ENCODE data around the gene SESN2. TPM values are rescaled to one million over a fixed set of nuclear protein-coding genes. Genes with fewer than 3 reads are reported as not detected.

SESN2 gene
- total and polyA plus RNA-seq, 10 of the 15 experiments (the other 5 are each of a cell fraction or from before 2014, with no cell fraction given) = 1.5 to 40.9 (median 17.8) TPM

DNA sequence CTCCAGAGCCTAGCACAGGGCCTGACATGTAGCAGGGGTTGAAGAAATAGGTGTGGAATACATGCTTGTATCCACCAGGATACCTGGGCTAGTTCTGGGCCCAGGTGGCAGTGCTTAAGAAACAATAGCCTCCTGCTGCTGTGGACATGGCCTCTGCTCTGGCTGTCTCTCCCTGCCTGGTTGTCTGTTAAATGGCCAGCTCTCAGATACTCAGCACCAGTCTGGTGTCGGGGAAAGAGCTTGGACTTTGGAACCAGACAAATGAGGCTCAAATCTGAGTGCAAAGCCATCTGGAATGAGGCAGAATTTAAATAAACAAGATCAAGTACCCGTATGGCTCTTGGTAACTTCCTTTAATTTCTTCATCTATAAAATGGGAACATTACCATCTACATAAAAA, 31.5 kb downstream of the SESN2 start (continued):
- TF ChIP-seq, protein P1, sequence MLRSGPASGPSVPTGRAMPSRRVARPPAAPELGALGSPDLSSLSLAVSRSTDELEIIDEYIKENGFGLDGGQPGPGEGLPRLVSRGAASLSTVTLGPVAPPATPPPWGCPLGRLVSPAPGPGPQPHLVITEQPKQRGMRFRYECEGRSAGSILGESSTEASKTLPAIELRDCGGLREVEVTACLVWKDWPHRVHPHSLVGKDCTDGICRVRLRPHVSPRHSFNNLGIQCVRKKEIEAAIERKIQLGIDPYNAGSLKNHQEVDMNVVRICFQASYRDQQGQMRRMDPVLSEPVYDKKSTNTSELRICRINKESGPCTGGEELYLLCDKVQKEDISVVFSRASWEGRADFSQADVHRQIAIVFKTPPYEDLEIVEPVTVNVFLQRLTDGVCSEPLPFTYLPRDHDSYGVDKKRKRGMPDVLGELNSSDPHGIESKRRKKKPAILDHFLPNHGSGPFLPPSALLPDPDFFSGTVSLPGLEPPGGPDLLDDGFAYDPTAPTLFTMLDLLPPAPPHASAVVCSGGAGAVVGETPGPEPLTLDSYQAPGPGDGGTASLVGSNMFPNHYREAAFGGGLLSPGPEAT (IDR thresholded peaks at IDR 0.05; ENCODE audit: low read depth) = no peak
- no peak for TF ChIP-seq NBN (IDR thresholded peaks at IDR 0.05)
- TF ChIP-seq NR2C2 (IDR thresholded peaks at IDR 0.05; ENCODE audit: borderline replicate concordance, control insufficient read depth, insufficient read length, low read depth) = no peak
- no peak for TF ChIP-seq CHD4 (IDR thresholded peaks at IDR 0.05)
- TF ChIP-seq BCL11A (IDR thresholded peaks at IDR 0.05; ENCODE audit: low read depth, low read length) = no peak
- no peak for TF ChIP-seq MYB (IDR thresholded peaks at IDR 0.05; ENCODE audit: borderline replicate concordance, low read depth, low read length)
- TF ChIP-seq, protein P2, sequence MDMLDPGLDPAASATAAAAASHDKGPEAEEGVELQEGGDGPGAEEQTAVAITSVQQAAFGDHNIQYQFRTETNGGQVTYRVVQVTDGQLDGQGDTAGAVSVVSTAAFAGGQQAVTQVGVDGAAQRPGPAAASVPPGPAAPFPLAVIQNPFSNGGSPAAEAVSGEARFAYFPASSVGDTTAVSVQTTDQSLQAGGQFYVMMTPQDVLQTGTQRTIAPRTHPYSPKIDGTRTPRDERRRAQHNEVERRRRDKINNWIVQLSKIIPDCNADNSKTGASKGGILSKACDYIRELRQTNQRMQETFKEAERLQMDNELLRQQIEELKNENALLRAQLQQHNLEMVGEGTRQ (IDR thresholded peaks at IDR 0.05; ENCODE audit: borderline replicate concordance, low read depth, low read length) = no peak

DNA sequence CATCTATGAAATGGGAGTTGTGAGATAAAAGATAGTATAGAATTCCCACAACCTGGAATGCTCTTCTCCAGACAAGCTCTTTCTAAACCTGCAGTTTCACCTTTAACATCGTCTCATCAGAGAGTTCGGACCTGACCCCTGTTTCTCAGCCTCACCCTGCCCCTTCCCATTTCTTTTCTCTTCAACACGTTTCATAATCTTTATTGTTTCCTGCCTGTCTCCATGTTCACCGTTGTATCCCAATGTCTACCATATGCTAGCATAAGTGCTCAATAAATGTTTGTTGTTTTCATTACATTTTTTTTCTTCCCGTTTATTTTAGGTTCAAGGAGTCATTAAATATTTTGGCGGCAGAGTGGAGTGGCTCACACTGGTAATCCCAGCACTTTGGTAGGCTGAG, 32.4 kb downstream of the SESN2 start:
- Histone ChIP-seq H3K79me2 (ENCODE audit: control insufficient read depth, insufficient read depth, low read length) (no peaks in the 10 kb centered on the region), H3K4me3 (no peak overlapping the region), H2AFZ (ENCODE audit: control insufficient read depth, low read depth, low read length) (no peak overlapping the region), H3K9ac (ENCODE audit: control insufficient read depth, insufficient read depth, low read length) (no peak overlapping the region), H3K36me3 (ENCODE audit: control insufficient read depth in 2 of 2, insufficient read depth in 2 of 2, low read length in 1 of 2) (no peaks in the 10 kb centered on the region), H3K4me1 (ENCODE audit: control insufficient read depth, insufficient read depth, low read length) (no peaks in the 10 kb centered on the region), H3K4me2 (ENCODE audit: control insufficient read depth, insufficient read depth) (no peak overlapping the region), H3K27ac (ENCODE audit: control insufficient read depth, insufficient read depth) (no peak overlapping the region), H3K9me3 (replicated peaks; ENCODE audit: control insufficient read depth, insufficient read depth, low read length) (no peaks in the 10 kb centered on the region), H4K20me1 (ENCODE audit: control insufficient read depth, insufficient read depth) (no peaks in the 10 kb centered on the region), H3K27me3 (replicated peaks in 1 of 2; ENCODE audit: control insufficient read depth in 2 of 2, insufficient read depth in 2 of 2, low read length in 1 of 2) (no peaks in the 10 kb centered on the region)
- SMC1A ChIA-PET (ENCODE audit: uncharacterized antibody, unreplicated experiment) = interaction anchor here (1.3 to 1.4 kb wide), 2 partner anchors 10 to 43 kb away, joined by 3 to 5 read pairs; no protein-coding TSS in a partner anchor
- FAIRE-seq = no peak
- ATAC-seq = no peak
- DNase-seq (ENCODE audit: low read depth, low spot score) = no peak
- in situ Hi-C loops (cut with MboI) = no loop called here
- RAD21 ChIA-PET (ENCODE audit: unreplicated experiment) = no interaction called here
- CTCF ChIA-PET = no interaction called here
- POLR2A ChIA-PET = no interaction called here
- no TSS peak for BruUV-seq (replicated peaks)
- WGBS (ENCODE audit: insufficient coverage, insufficient replicate concordance, low lambda C conversion rate, missing lambda C conversion rate) = 71% methylated on average over 6 of the region's 6 CpGs
- intact Hi-C loops (cut with micrococcal nuclease; ENCODE audit: unreplicated experiment) = no loop called here
- TF ChIP-seq SPI1 (IDR thresholded peaks at IDR 0.05; ENCODE audit: borderline replicate concordance, insufficient read depth, low read depth, low read length) (no peak), RCOR1 (conservative IDR thresholded peaks at IDR 0.05; ENCODE audit: low read depth, low read length) (no peak), ZNF217 (IDR thresholded peaks at IDR 0.05) (no peak), BACH1 (IDR thresholded peaks at IDR 0.05; ENCODE audit: borderline replicate concordance) (no peak), SREBF1 (IDR thresholded peaks at IDR 0.05; ENCODE audit: low read length) (no peak), YY1 (IDR thresholded peaks at IDR 0.05; ENCODE audit: low read depth, low read length) (no peak), SUZ12 (IDR thresholded peaks at IDR 0.05; ENCODE audit: unreplicated experiment) (no peak), CREB1 (IDR thresholded peaks at IDR 0.05; ENCODE audit: low read depth) (no peak), NBN (IDR thresholded peaks at IDR 0.05) (no peak), TARDBP (IDR thresholded peaks at IDR 0.05; ENCODE audit: borderline replicate concordance) (no peak), TCF7 (IDR thresholded peaks at IDR 0.05; ENCODE audit: borderline replicate concordance) (no peak), NR2C1 (IDR thresholded peaks at IDR 0.05) (no peak), IKZF1 (conservative IDR thresholded peaks at IDR 0.05) (no peak), GABPA (IDR thresholded peaks at IDR 0.05; ENCODE audit: low read depth) (no peak)
- TF ChIP-seq, protein P3, sequence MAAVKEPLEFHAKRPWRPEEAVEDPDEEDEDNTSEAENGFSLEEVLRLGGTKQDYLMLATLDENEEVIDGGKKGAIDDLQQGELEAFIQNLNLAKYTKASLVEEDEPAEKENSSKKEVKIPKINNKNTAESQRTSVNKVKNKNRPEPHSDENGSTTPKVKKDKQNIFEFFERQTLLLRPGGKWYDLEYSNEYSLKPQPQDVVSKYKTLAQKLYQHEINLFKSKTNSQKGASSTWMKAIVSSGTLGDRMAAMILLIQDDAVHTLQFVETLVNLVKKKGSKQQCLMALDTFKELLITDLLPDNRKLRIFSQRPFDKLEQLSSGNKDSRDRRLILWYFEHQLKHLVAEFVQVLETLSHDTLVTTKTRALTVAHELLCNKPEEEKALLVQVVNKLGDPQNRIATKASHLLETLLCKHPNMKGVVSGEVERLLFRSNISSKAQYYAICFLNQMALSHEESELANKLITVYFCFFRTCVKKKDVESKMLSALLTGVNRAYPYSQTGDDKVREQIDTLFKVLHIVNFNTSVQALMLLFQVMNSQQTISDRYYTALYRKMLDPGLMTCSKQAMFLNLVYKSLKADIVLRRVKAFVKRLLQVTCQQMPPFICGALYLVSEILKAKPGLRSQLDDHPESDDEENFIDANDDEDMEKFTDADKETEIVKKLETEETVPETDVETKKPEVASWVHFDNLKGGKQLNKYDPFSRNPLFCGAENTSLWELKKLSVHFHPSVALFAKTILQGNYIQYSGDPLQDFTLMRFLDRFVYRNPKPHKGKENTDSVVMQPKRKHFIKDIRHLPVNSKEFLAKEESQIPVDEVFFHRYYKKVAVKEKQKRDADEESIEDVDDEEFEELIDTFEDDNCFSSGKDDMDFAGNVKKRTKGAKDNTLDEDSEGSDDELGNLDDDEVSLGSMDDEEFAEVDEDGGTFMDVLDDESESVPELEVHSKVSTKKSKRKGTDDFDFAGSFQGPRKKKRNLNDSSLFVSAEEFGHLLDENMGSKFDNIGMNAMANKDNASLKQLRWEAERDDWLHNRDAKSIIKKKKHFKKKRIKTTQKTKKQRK (IDR thresholded peaks at IDR 0.05; ENCODE audit: low read depth, low read length) = no peak

Measured in GM12878 (cell line).